Liver (tissue), 9 donors: ENCODE data around the gene HELZ2. TPM values are rescaled to one million over a fixed set of nuclear protein-coding genes. Genes with fewer than 3 reads are reported as not detected.

Experiments
- DNase-seq: peaks from one replicate; pipeline ENCODE4 v3.0.0-alpha.2; 2017; ENCODE audit warnings: low spot score
- H3K27ac ChIP-seq, 2 donors: one replicate each; pipeline ENCODE4 v1.7.0; 2013; ENCODE audit warnings: inconsistent platforms in 2 of 2, low read length in 2 of 2, control low read depth in 1 of 2, low read depth in 1 of 2, mild to moderate bottlenecking in 1 of 2
- H3K27me3 ChIP-seq, 4 donors: one replicate each; pipeline versions ENCODE4 v1.6.1 to v1.7.0; 2013; ENCODE audit warnings: low read length in 3 of 4, inconsistent platforms in 1 of 4, mild to moderate bottlenecking in 1 of 4, moderate library complexity in 1 of 4; ENCODE audit not compliant: control insufficient read depth in 4 of 4, insufficient read depth in 4 of 4
- H3K36me3 ChIP-seq, 4 donors: one replicate each; pipeline versions ENCODE4 v1.6.1 to v1.7.0; 2013; ENCODE audit warnings: low read length in 3 of 4, mild to moderate bottlenecking in 3 of 4, low read depth in 1 of 4, moderate library complexity in 1 of 4; ENCODE audit not compliant: control insufficient read depth in 4 of 4, insufficient read depth in 3 of 4
- H3K4me1 ChIP-seq, 4 donors: one replicate each; pipeline versions ENCODE4 v1.6.1 to v1.7.0; 2013; ENCODE audit warnings: low read length in 3 of 4, mild to moderate bottlenecking in 3 of 4, moderate library complexity in 1 of 4; ENCODE audit not compliant: control insufficient read depth in 4 of 4, insufficient read depth in 4 of 4
- H3K4me3 ChIP-seq, 3 donors: one replicate each; pipeline versions ENCODE4 v1.6.1 to v1.7.0; 2013; ENCODE audit warnings: low read length in 3 of 3, control low read depth in 1 of 3, low read depth in 1 of 3, mild to moderate bottlenecking in 1 of 3
- H3K9ac ChIP-seq, 2 donors: one replicate each; pipeline ENCODE4 v1.7.0; 2013; ENCODE audit warnings: low read length in 2 of 2, mild to moderate bottlenecking in 2 of 2, moderate library complexity in 2 of 2, control low read depth in 1 of 2, low read depth in 1 of 2
- H3K9me3 ChIP-seq, 4 donors: one replicate each; pipeline versions ENCODE4 v1.6.1 to v1.7.0; 2013; ENCODE audit warnings: low read length in 3 of 4; ENCODE audit not compliant: control insufficient read depth in 4 of 4
- ATF3 ChIP-seq: IDR thresholded peaks from 2 replicates; pipeline ENCODE4 v1.6.1; 2016; ENCODE audit warnings: antibody characterized with exemption
- CTCF ChIP-seq: fragments of 150-350 bp; IDR thresholded peaks from 2 replicates; pipeline ENCODE4 v1.5.1; 2017; ENCODE audit warnings: improper control_type of control experiment, low read depth, low read length; ENCODE audit not compliant: missing input control
- EGR1 ChIP-seq, 2 donors: IDR thresholded peaks; 2 replicates each; pipeline ENCODE4 v1.6.1; 2016 to 2018; ENCODE audit warnings: antibody characterized with exemption in 2 of 2, low read depth in 2 of 2
- FOXA1 ChIP-seq: IDR thresholded peaks from 2 replicates; pipeline ENCODE4 v1.6.1; 2016; ENCODE audit warnings: antibody characterized with exemption
- FOXA2 ChIP-seq: IDR thresholded peaks from 2 replicates; pipeline ENCODE4 v1.6.1; 2016; ENCODE audit warnings: antibody characterized with exemption
- GABPA ChIP-seq, 2 donors: IDR thresholded peaks in 1 of 2; conservative IDR thresholded peaks in 1 of 2; 2 replicates each; pipeline ENCODE4 v1.6.1; 2016; ENCODE audit warnings: antibody characterized with exemption in 2 of 2, mild to moderate bottlenecking in 1 of 2, moderate library complexity in 1 of 2
- HNF4A ChIP-seq, 2 donors: conservative IDR thresholded peaks; 2 replicates each; pipeline ENCODE4 v1.6.1; 2016; ENCODE audit warnings: antibody characterized with exemption in 2 of 2, mild to moderate bottlenecking in 2 of 2
- HNF4G ChIP-seq: IDR thresholded peaks from 2 replicates; pipeline ENCODE4 v1.6.1; 2016; ENCODE audit warnings: antibody characterized with exemption
- JUND ChIP-seq, 2 donors: IDR thresholded peaks; 2 replicates each; pipeline ENCODE4 v1.6.1; 2016; ENCODE audit warnings: antibody characterized with exemption in 2 of 2
- MAX ChIP-seq: IDR thresholded peaks from 2 replicates; pipeline ENCODE4 v1.6.1; 2016; ENCODE audit warnings: antibody characterized with exemption
- NR2F2 ChIP-seq: IDR thresholded peaks from 2 replicates; pipeline ENCODE4 v1.6.1; 2016; ENCODE audit warnings: antibody characterized with exemption
- RAD21 ChIP-seq, 2 donors: IDR thresholded peaks; 2 replicates each; pipeline ENCODE4 v1.6.1; 2016; ENCODE audit warnings: antibody characterized with exemption in 2 of 2, mild to moderate bottlenecking in 2 of 2
- RXRA ChIP-seq, 2 donors: IDR thresholded peaks; 2 replicates each; pipeline ENCODE4 v1.6.1; 2017 to 2018; ENCODE audit warnings: antibody characterized with exemption in 2 of 2, mild to moderate bottlenecking in 1 of 2
- SP1 ChIP-seq: IDR thresholded peaks from 2 replicates; pipeline ENCODE4 v1.6.1; 2018; ENCODE audit warnings: antibody characterized with exemption, mild to moderate bottlenecking
- TAF1 ChIP-seq: conservative IDR thresholded peaks from 2 replicates; pipeline ENCODE4 v1.6.1; 2016; ENCODE audit warnings: antibody characterized with exemption, mild to moderate bottlenecking
- YY1 ChIP-seq: IDR thresholded peaks from 2 replicates; pipeline ENCODE4 v1.6.1; 2016; ENCODE audit warnings: antibody characterized with exemption, mild to moderate bottlenecking
- ZBTB33 ChIP-seq: IDR thresholded peaks from 2 replicates; pipeline ENCODE4 v1.6.1; 2016; ENCODE audit warnings: antibody characterized with exemption
- WGBS: extraction: QIAGEN DNeasy Blood & Tissue Kit; methylation state at CpG from one replicate; pipeline ENCODE4 v1.1.7; 2013; 5-methylcytosine and 5-hydroxymethylcytosine counted together
- polyA plus RNA-seq, 2 donors: library from polyadenylated mRNA; stranded (reverse) in 1 of 2; unstranded in 1 of 2; fragments of 200-250 nt in 1 of 2; fragments of >200 nt in 1 of 2; fragmentation: Nextera tagmentation in 1 of 2; extraction: Ambion mirVana in 1 of 2; gene quantifications; one replicate each; pipeline versions ENCODE4 v1.2.1 to v1.2.3, GENCODE V29; 2013 to 2015
- total RNA-seq, 2 donors: library from RNA; depleted of rRNA; stranded (reverse); fragments of >200 nt; gene quantifications; one replicate each; pipeline ENCODE4 v1.2.3, GENCODE V29; 2014
- donor health status: healthy.
- donor health status: healthy.
- donor health status: healthy.
- donor health status: healthy.
- donor health status: healthy.

Gene HELZ2
- total and polyA plus RNA-seq, 4 donors, result 3.7 to 26.6 (median 15.5) TPM

- TF ChIP-seq MAX, result no peak
Measured at GRCh38 chr20:63577317-63577894, 3.4 kb upstream of the HELZ2 start (continued).

GRCh38 chr20:63576311-63576710 lies 2.3 kb upstream of the HELZ2 start:
- Histone ChIP-seq H3K4me1 (peaks cover 6 to 22% (median 16%) of the 10 kb centered on the region in 4 donors), H3K27ac (no peak overlapping the region), H3K9ac (no peak overlapping the region), H3K27me3 (peaks cover 0 to 2% (median 0%) of the 10 kb centered on the region in 4 donors), H3K9me3 (no peaks in the 10 kb centered on the region), H3K4me3 (no peak overlapping the region), H3K36me3 (no peaks in the 10 kb centered on the region)
- no peak for TF ChIP-seq HNF4G
- 93% methylated on average over 7 of the region's 7 CpGs for WGBS
- DNase-seq, result no peak

- Histone ChIP-seq H3K36me3 (no peaks in the 10 kb centered on the region), H3K9me3 (no peaks in the 10 kb centered on the region), H3K27ac (no peak overlapping the region), H3K27me3 (peaks cover 0 to 2% (median 0%) of the 10 kb centered on the region in 4 donors), H3K9ac (no peak overlapping the region), H3K4me3 (no peak overlapping the region), H3K4me1 (peaks cover 6 to 22% (median 16%) of the 10 kb centered on the region in 4 donors)
- DNase-seq, result no peak
- WGBS, result 73% methylated on average over 28 of the region's 28 CpGs
- TF ChIP-seq FOXA1 (no peak), HNF4A (conservative IDR thresholded peaks at IDR 0.05) (no peak), GABPA (IDR thresholded peaks at IDR 0.05 in 1 of 2, conservative IDR thresholded peaks at IDR 0.05 in 1 of 2) (no peak), YY1 (no peak), EGR1 (IDR thresholded peaks at IDR 0.05; ENCODE audit: low read depth in 2 of 2) (no peak)
Measured at GRCh38 chr20:63574829-63575743, 1.0 kb upstream of the HELZ2 start.

GRCh38 chr20:63573647-63574131 lies 350 bp downstream of the HELZ2 start:
- peaks cover 0 to 4% (median 0%) of the 10 kb centered on the region in 4 donors for H3K36me3 ChIP-seq
- H3K4me1 ChIP-seq, result peaks cover 6 to 23% (median 17%) of the 10 kb centered on the region in 4 donors
- H3K4me3 ChIP-seq, result peak overlapping the region; percentile 68 to 96 (median 71)
- WGBS, result 2% methylated on average over 24 of the region's 24 CpGs
- H3K27ac ChIP-seq, result peak overlapping the region; percentile 9 to 46
- no peaks in the 10 kb centered on the region for H3K9me3 ChIP-seq
- no peak for DNase-seq
- no peaks in the 10 kb centered on the region for H3K27me3 ChIP-seq
- H3K9ac ChIP-seq, result peak overlapping the region; percentile 94 to 95
- TF ChIP-seq MAX (no peak), FOXA2 (no peak), RAD21 (IDR thresholded peaks at IDR 0.05) (no peak), RXRA (IDR thresholded peaks at IDR 0.05) (no peak), CTCF (no peak), FOXA1 (no peak), GABPA (IDR thresholded peaks at IDR 0.05 in 1 of 2, conservative IDR thresholded peaks at IDR 0.05 in 1 of 2) (no peak), NR2F2 (no peak), HNF4G (no peak), EGR1 (IDR thresholded peaks at IDR 0.05; ENCODE audit: low read depth in 2 of 2) (no peak), SP1 (no peak), YY1 (no peak), ZBTB33 (no peak), JUND (IDR thresholded peaks at IDR 0.05) (no peak), HNF4A (conservative IDR thresholded peaks at IDR 0.05) (no peak), ATF3 (no peak), TAF1 (no peak)
